HepG2 (cell line): ENCODE data around the gene PTRHD1. TPM values are rescaled to one million over a fixed set of nuclear protein-coding genes. Genes with fewer than 3 reads are reported as not detected.

Experiments used
- CENPT ChIP-seq: sonication (generic); formaldehyde crosslinking; IDR thresholded peaks from 2 replicates; pipeline ENCODE4 v1.8.0; 2022; ENCODE audit warnings: low read depth, mild to moderate bottlenecking, moderate library complexity, missing genetic modification reagents
- CENPX ChIP-seq: sonication (generic); formaldehyde crosslinking; IDR thresholded peaks from 2 replicates; pipeline ENCODE4 v1.9.0; 2021; ENCODE audit warnings: mild to moderate bottlenecking, missing genetic modification reagents, moderate library complexity
- MLLT10 ChIP-seq: sonication (generic); formaldehyde crosslinking; IDR thresholded peaks from 2 replicates; pipeline ENCODE4 v1.4.0; 2020; ENCODE audit warnings: missing genetic modification reagents
- MYPOP ChIP-seq: sonication (generic); formaldehyde crosslinking; IDR thresholded peaks from 2 replicates; pipeline ENCODE4 v1.8.1; 2023; ENCODE audit warnings: mild to moderate bottlenecking, moderate library complexity, missing genetic modification reagents
- RAD21 ChIP-seq: fragments of 450-650 bp; formaldehyde crosslinking; IDR thresholded peaks from 2 replicates; pipeline ENCODE4 v1.5.0; 2020; ENCODE audit warnings: mild to moderate bottlenecking
- RFX1 ChIP-seq: fragments of 450-650 bp; IDR thresholded peaks from 2 replicates; pipeline ENCODE4 v1.6.1; 2017
- SMAD9 ChIP-seq: sonication (generic); formaldehyde crosslinking; IDR thresholded peaks from 2 replicates; pipeline ENCODE4 v1.5.1; 2020; ENCODE audit warnings: mild to moderate bottlenecking, missing genetic modification reagents
- SOX13 ChIP-seq, 3 experiments: fragments of 450-650 bp in 1 of 3; sonication (generic) in 1 of 3; formaldehyde crosslinking in 1 of 3; IDR thresholded peaks in 2 of 3; conservative IDR thresholded peaks in 1 of 3; 2 replicates each; pipeline versions ENCODE4 v1.5.0 to v1.6.1; 2016 to 2020; ENCODE audit warnings: antibody characterized with exemption in 1 of 3, mild to moderate bottlenecking in 1 of 3, missing compliant biosample characterization in 1 of 3, missing genetic modification reagents in 1 of 3, moderate library complexity in 1 of 3
- ZC3H13 ChIP-seq: sonication (generic); formaldehyde crosslinking; IDR thresholded peaks from 2 replicates; pipeline ENCODE4 v1.8.1; 2023; ENCODE audit warnings: mild to moderate bottlenecking, missing genetic modification reagents, moderate library complexity
- ZFP82 ChIP-seq: sonication (generic); formaldehyde crosslinking; IDR thresholded peaks from 2 replicates; pipeline ENCODE4 v1.5.1; 2020; ENCODE audit warnings: mild to moderate bottlenecking, missing genetic modification reagents, borderline replicate concordance
- ZNF124 ChIP-seq: sonication (generic); formaldehyde crosslinking; IDR thresholded peaks from 2 replicates; pipeline ENCODE4 v1.4.0; 2020; ENCODE audit warnings: missing genetic modification reagents
- ZNF547 ChIP-seq: sonication (generic); formaldehyde crosslinking; IDR thresholded peaks from 2 replicates; pipeline ENCODE4 v1.5.1; 2020; ENCODE audit warnings: mild to moderate bottlenecking, missing genetic modification reagents
- polyA plus RNA-seq, 8 experiments: library from polyadenylated mRNA; depleted of rRNA in 3 of 8; stranded (reverse) in 7 of 8; unstranded in 1 of 8; fragments of >200 nt; fragmentation: Illumina TruSeq in 4 of 8; extraction: Trizol in 4 of 8; gene quantifications; 2 replicates each; pipeline versions ENCODE4 v1.2.1 to v1.2.3, GENCODE V29; 2011 to 2016; ENCODE audit warnings: low read depth in 4 of 8, missing spikeins in 1 of 8, mixed read lengths in 1 of 8; ENCODE audit not compliant: insufficient read depth in 1 of 8
- total RNA-seq, 5 experiments: library from RNA; depleted of rRNA; stranded (reverse); fragments of >200 nt; fragmentation: Illumina TruSeq; extraction: Trizol; gene quantifications; 2 replicates each; pipeline ENCODE4 v1.2.3, GENCODE V29; 2016; ENCODE audit warnings: low read depth in 1 of 5
- TF ChIP-seq, protein P1 (sequence below): sonication (generic); formaldehyde crosslinking; IDR thresholded peaks from one replicate; pipeline ENCODE4 v1.5.1; 2020; ENCODE audit warnings: mild to moderate bottlenecking, missing genetic modification reagents; ENCODE audit errors: not compliant biosample characterization
- TF ChIP-seq, protein P2 (sequence below): sonication (generic); formaldehyde crosslinking; IDR thresholded peaks from 2 replicates; pipeline ENCODE4 v1.9.0; 2022; ENCODE audit warnings: missing genetic modification reagents, mild to moderate bottlenecking, borderline replicate concordance
- TF ChIP-seq, protein P3 (sequence below): sonication (generic); formaldehyde crosslinking; IDR thresholded peaks from 2 replicates; pipeline ENCODE4 v1.9.0; 2021; ENCODE audit warnings: missing genetic modification reagents, mild to moderate bottlenecking, borderline replicate concordance

The PTRHD1 gene
- total and polyA plus RNA-seq, 2 of the 13 experiments (the other 11 are each of a cell fraction or from before 2014, with no cell fraction given), result 72.6 to 90.8 TPM

GRCh38 chr2:24827321-24828237, 34.4 kb upstream of the PTRHD1 start (continued):
- TF ChIP-seq, protein P1, sequence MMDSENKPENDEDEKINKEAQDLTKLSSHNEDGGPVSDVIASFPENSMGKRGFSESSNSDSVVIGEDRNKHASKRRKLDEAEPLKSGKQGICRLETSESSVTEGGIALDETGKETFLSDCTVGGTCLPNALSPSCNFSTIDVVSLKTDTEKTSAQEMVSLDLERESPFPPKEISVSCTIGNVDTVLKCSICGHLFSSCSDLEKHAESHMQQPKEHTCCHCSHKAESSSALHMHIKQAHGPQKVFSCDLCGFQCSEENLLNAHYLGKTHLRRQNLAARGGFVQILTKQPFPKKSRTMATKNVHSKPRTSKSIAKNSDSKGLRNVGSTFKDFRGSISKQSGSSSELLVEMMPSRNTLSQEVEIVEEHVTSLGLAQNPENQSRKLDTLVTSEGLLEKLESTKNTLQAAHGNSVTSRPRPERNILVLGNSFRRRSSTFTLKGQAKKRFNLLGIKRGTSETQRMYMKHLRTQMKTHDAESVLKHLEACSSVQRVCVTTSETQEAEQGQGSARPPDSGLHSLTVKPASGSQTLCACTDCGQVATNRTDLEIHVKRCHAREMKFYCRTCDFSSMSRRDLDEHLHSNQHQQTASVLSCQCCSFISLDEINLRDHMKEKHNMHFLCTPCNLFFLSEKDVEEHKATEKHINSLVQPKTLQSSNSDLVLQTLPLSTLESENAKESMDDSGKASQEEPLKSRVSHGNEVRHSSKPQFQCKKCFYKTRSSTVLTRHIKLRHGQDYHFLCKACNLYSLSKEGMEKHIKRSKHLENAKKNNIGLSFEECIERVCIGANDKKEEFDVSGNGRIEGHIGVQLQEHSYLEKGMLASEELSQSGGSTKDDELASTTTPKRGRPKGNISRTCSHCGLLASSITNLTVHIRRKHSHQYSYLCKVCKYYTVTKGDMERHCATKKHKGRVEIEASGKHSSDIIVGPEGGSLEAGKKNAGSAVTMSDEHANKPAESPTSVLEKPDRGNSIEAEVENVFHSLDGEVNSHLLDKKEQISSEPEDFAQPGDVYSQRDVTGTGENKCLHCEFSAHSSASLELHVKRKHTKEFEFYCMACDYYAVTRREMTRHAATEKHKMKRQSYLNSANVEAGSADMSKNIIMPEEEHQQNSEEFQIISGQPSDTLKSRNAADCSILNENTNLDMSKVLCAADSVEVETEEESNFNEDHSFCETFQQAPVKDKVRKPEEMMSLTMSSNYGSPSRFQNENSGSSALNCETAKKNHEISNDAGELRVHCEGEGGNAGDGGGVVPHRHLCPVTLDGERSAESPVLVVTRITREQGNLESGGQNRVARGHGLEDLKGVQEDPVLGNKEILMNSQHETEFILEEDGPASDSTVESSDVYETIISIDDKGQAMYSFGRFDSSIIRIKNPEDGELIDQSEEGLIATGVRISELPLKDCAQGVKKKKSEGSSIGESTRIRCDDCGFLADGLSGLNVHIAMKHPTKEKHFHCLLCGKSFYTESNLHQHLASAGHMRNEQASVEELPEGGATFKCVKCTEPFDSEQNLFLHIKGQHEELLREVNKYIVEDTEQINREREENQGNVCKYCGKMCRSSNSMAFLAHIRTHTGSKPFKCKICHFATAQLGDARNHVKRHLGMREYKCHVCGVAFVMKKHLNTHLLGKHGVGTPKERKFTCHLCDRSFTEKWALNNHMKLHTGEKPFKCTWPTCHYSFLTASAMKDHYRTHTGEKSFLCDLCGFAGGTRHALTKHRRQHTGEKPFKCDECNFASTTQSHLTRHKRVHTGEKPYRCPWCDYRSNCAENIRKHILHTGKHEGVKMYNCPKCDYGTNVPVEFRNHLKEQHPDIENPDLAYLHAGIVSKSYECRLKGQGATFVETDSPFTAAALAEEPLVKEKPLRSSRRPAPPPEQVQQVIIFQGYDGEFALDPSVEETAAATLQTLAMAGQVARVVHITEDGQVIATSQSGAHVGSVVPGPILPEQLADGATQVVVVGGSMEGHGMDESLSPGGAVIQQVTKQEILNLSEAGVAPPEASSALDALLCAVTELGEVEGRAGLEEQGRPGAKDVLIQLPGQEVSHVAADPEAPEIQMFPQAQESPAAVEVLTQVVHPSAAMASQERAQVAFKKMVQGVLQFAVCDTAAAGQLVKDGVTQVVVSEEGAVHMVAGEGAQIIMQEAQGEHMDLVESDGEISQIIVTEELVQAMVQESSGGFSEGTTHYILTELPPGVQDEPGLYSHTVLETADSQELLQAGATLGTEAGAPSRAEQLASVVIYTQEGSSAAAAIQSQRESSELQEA (CRISPR knock-in tag), result peak; percentile 67
- TF ChIP-seq, protein P2, sequence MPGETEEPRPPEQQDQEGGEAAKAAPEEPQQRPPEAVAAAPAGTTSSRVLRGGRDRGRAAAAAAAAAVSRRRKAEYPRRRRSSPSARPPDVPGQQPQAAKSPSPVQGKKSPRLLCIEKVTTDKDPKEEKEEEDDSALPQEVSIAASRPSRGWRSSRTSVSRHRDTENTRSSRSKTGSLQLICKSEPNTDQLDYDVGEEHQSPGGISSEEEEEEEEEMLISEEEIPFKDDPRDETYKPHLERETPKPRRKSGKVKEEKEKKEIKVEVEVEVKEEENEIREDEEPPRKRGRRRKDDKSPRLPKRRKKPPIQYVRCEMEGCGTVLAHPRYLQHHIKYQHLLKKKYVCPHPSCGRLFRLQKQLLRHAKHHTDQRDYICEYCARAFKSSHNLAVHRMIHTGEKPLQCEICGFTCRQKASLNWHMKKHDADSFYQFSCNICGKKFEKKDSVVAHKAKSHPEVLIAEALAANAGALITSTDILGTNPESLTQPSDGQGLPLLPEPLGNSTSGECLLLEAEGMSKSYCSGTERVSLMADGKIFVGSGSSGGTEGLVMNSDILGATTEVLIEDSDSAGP (CRISPR knock-in tag), result peak; percentile 70; the same call in 1 of the 2 replicates
- TF ChIP-seq CENPT, result 0 out of 2 replicates have a peak, but pooled peaks have one; percentile 59
- no peak for TF ChIP-seq ZNF124 (CRISPR knock-in tag)
- 0 out of 2 replicates have a peak, but pooled peaks have one; percentile 34 for TF ChIP-seq ZNF547
- TF ChIP-seq CENPX (CRISPR knock-in tag), result no peak
- TF ChIP-seq SOX13 (IDR thresholded peaks at IDR 0.05), result no peak
- TF ChIP-seq SOX13 (CRISPR knock-in tag; conservative IDR thresholded peaks at IDR 0.05 in 1 of 2, IDR thresholded peaks at IDR 0.05 in 1 of 2), result peak in 1 of 2 experiments; percentile 22; a peak in 1 of 4 replicates
- no peak for TF ChIP-seq ZFP82 (CRISPR knock-in tag)
- TF ChIP-seq, protein P3, sequence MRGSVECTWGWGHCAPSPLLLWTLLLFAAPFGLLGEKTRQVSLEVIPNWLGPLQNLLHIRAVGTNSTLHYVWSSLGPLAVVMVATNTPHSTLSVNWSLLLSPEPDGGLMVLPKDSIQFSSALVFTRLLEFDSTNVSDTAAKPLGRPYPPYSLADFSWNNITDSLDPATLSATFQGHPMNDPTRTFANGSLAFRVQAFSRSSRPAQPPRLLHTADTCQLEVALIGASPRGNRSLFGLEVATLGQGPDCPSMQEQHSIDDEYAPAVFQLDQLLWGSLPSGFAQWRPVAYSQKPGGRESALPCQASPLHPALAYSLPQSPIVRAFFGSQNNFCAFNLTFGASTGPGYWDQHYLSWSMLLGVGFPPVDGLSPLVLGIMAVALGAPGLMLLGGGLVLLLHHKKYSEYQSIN, result no peak
- TF ChIP-seq RAD21 (CRISPR knock-in tag), result peak; percentile 88
- no peak for TF ChIP-seq RFX1
- no peak; the same call in 1 of the 2 replicates for TF ChIP-seq ZC3H13 (CRISPR knock-in tag)
- TF ChIP-seq SMAD9 (CRISPR knock-in tag), result no peak
- no peak for TF ChIP-seq MLLT10 (CRISPR knock-in tag)
- TF ChIP-seq MYPOP (CRISPR knock-in tag), result no peak
